Mucosa of descending colon (tissue), 3 donors: Measurements from ENCODE around the gene BHLHE23. TPM values are rescaled to one million over a fixed set of nuclear protein-coding genes. Genes with fewer than 3 reads are reported as not detected.
A peak's percentile ranks its signal among the peaks of the same experiment; 100 is the strongest.

Experiments used
- ATAC-seq: fragments of 200-7000 bp; cut with Tn5 transposase; one replicate; pipeline ENCODE4 v1.9.1; 2020; ENCODE audit warnings: mild to moderate bottlenecking, moderate library complexity
- DNase-seq, 3 donors: peaks; one replicate each; pipeline ENCODE4 v3.0.0-alpha.2; 2020
- H3K36me3 ChIP-seq: fragments of 200-600 bp; one replicate; pipeline ENCODE4 v1.8.0; 2021; ENCODE audit warnings: low read depth, mild to moderate bottlenecking
- H3K4me1 ChIP-seq: fragments of 200-600 bp; one replicate; pipeline ENCODE4 v1.8.0; 2021; ENCODE audit warnings: low read depth, mild to moderate bottlenecking
- H3K4me3 ChIP-seq: fragments of 200-600 bp; one replicate; pipeline ENCODE4 v1.8.0; 2021; ENCODE audit warnings: mild to moderate bottlenecking
- H3K9me3 ChIP-seq: fragments of 200-600 bp; one replicate; pipeline ENCODE4 v1.8.0; 2021; ENCODE audit warnings: mild to moderate bottlenecking
- CTCF ChIP-seq: fragments of 200-600 bp; IDR thresholded peaks from one replicate; pipeline ENCODE4 v1.8.0; 2022; ENCODE audit warnings: antibody characterized with exemption, mild to moderate bottlenecking
- intact Hi-C, 2 donors: fragments of 100-400 bp; cut with DNase I in 1 of 2; cut with micrococcal nuclease in 1 of 2; formaldehyde crosslinking; loops; one replicate each; pipeline versions ENCODE4 v1.11.0 to v1.11.1; 2022; cut with DNase I, micrococcal nuclease
- total RNA-seq, 3 donors: library from RNA; stranded (reverse); fragmentation: NEBNext Ultra II Directional in 2 of 3; extraction: Animal tissue kit (Norgen Biotek cat#: 25700) in 2 of 3; gene quantifications; one replicate each; pipeline versions ENCODE4 v1.2.1 to v1.2.4, GENCODE V29; 2021 to 2023
- donor health status: DM: no; HTN: no; CAD: no; lungs with moderate emphysema.
- donor health status: DM: no; HTN: no; CAD: no.
- donor health status: DM: no; HTN: yes; CAD: no.

Gene BHLHE23
- total RNA-seq, 3 donors from 2014 or later: not detected

DNA sequence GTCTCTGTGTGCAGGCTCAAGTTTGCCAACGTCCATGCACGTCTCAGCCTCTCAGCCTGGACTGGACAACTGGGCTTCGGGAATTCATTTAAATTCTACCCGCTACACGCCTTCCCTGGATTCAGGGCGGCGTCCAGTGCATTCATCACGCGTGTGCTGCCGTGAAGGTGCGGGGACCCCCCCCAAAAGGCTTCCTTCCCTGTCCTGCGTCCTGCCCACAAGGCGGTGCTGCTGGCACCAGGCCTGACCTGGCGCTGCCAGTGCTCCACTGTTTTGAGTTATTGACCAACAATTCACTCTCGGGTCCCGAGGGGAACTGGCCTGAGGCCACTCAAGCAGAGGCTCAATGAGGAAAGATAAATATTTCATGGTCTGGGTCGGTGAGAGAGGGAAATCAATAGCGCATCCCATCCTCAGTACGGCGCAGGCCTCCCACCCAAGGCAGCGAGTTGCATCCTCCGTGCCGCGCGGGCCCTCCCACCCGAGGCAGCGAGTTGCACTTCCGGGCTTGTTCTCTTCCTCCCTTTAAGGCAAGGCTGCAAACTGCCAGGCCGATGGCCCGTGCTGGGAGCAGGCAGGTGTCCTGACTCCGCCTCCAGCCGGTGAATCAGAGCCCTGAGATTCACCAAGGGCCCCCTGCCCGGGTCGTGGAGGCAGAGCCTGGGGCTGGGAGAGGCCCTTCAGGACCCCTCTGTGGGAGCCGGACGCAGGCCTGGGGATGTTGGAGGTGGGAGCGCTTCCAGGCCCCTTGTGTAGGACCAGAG lies 22.8 kb upstream of the BHLHE23 start:
- DNase-seq: peak in 2 of 3 donors; percentile 2 to 37
- no peak overlapping the region for H3K4me3 ChIP-seq
- no peaks in the 10 kb centered on the region for H3K9me3 ChIP-seq
- no peak for TF ChIP-seq CTCF
- no peaks in the 10 kb centered on the region for H3K36me3 ChIP-seq
- ATAC-seq: no peak
- intact Hi-C loops: no loop called here
- no peaks in the 10 kb centered on the region for H3K4me1 ChIP-seq

GRCh38 chr20:63028461-63028921 lies 21.7 kb upstream of the BHLHE23 start:
- no peak for ATAC-seq
- no peak overlapping the region for H3K4me3 ChIP-seq
- no peaks in the 10 kb centered on the region for H3K36me3 ChIP-seq
- intact Hi-C loops: no loop called here
- no peaks in the 10 kb centered on the region for H3K9me3 ChIP-seq
- H3K4me1 ChIP-seq: no peaks in the 10 kb centered on the region
- no peak for TF ChIP-seq CTCF
- DNase-seq: peak in 2 of 3 donors; percentile 3 to 31

- ATAC-seq: no peak
- intact Hi-C loops: no loop called here
These were observed 21.2 kb upstream of the BHLHE23 start for GRCh38 chr20:63027922-63028389.

DNA sequence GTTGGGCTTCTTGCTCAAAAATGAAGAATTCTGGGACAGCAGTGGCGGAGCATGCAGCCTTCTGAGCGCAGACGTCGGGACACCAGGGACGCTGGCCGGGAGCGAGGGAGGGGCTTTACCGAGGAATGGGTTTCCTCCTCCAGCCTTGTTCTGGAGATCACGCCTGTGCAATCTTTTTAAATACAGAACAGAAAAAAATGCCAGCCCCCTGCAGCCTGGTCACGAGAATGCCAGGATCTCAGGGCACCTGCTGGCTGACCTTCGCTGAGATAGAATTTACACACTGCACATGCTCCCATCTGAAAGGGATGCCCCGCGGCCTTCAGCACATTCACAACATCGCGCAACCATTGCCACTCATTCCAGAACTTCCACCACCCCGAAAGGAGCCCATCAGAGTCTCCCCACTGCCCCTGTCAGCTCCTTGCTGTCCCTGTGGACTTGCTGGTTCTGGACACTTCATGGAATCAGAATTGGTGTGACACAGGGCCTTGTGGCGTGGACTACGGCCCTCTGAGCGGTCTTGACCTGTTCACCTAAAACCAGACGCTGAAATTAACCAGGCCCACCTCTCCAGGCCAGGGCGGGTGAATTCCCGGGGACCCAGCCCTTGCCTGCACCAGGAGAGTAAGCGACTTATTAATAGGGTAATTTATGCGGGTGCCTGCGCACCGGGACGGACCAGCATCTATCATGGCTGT lies 20.6 kb upstream of the BHLHE23 start:
- H3K9me3 ChIP-seq: no peaks in the 10 kb centered on the region
- no peaks in the 10 kb centered on the region for H3K4me1 ChIP-seq
- H3K4me3 ChIP-seq: no peak overlapping the region
- peak in 2 of 3 donors; percentile 10 to 21 for DNase-seq
- TF ChIP-seq CTCF: no peak
- intact Hi-C loops: no loop called here
- no peak for ATAC-seq
- H3K36me3 ChIP-seq: no peaks in the 10 kb centered on the region

More at GRCh38 chr20:63027922-63028389, 21.2 kb upstream of the BHLHE23 start:
- no peak overlapping the region for H3K4me3 ChIP-seq
- H3K36me3 ChIP-seq: no peaks in the 10 kb centered on the region
- no peaks in the 10 kb centered on the region for H3K9me3 ChIP-seq
- no peak for TF ChIP-seq CTCF
- no peaks in the 10 kb centered on the region for H3K4me1 ChIP-seq
- DNase-seq: peak in 2 of 3 donors; percentile 17 to 41

- Histone ChIP-seq H3K4me1 (no peaks in the 10 kb centered on the region), H3K4me3 (no peak overlapping the region), H3K9me3 (no peaks in the 10 kb centered on the region), H3K36me3 (no peaks in the 10 kb centered on the region)
- no peak for TF ChIP-seq CTCF
- intact Hi-C loops: no loop called here
- no peak for ATAC-seq
- peak in 2 of 3 donors; percentile 12 to 18 for DNase-seq
These were observed 19.9 kb upstream of the BHLHE23 start for GRCh38 chr20:63026582-63027165.
